ENCODE results near the gene ZFP36L2.

DNA sequence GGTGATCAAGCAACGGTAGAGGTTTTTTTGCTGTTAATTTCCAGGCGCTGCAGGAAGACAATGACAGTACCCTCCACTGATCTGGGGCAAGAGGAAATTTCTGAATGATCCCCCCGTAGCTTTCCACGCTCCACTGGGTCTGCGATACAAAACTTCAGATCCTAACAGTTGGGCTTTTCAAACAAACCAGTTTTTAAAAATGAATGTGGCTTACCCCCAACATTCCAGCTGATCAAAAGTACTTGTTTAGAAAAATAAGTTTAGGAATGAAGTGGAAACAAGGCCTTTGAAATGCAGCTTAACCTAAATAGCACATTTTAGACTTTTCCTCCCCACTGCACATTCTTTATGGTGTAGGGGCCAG, 5.7 kb downstream of the ZFP36L2 start:
- no peak for TF ChIP-seq POLR2A (IDR thresholded peaks at IDR 0.05)
- TF ChIP-seq, protein P1, sequence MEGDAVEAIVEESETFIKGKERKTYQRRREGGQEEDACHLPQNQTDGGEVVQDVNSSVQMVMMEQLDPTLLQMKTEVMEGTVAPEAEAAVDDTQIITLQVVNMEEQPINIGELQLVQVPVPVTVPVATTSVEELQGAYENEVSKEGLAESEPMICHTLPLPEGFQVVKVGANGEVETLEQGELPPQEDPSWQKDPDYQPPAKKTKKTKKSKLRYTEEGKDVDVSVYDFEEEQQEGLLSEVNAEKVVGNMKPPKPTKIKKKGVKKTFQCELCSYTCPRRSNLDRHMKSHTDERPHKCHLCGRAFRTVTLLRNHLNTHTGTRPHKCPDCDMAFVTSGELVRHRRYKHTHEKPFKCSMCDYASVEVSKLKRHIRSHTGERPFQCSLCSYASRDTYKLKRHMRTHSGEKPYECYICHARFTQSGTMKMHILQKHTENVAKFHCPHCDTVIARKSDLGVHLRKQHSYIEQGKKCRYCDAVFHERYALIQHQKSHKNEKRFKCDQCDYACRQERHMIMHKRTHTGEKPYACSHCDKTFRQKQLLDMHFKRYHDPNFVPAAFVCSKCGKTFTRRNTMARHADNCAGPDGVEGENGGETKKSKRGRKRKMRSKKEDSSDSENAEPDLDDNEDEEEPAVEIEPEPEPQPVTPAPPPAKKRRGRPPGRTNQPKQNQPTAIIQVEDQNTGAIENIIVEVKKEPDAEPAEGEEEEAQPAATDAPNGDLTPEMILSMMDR (IDR thresholded peaks at IDR 0.05) = no peak

Data from heart left ventricle (tissue), 13 donors.